Upper lobe of right lung (tissue), 1 donor: ENCODE results near the gene FAM240A. TPM values are rescaled to one million over a fixed set of nuclear protein-coding genes. Genes with fewer than 3 reads are reported as not detected.

Source experiments
- ATAC-seq: fragments of 200-7000 bp; cut with Tn5 transposase; one replicate; pipeline ENCODE4 v1.9.1; 2020; ENCODE audit warnings: mild to moderate bottlenecking, moderate library complexity
- DNase-seq: peaks from one replicate; pipeline ENCODE4 v3.0.0-alpha.2; 2020
- H3K27ac ChIP-seq: fragments of 200-600 bp; one replicate; pipeline ENCODE4 v1.8.0; 2022
- H3K27me3 ChIP-seq: fragments of 200-600 bp; one replicate; pipeline ENCODE4 v1.8.0; 2022; ENCODE audit warnings: mild to moderate bottlenecking
- H3K36me3 ChIP-seq: fragments of 200-600 bp; one replicate; pipeline ENCODE4 v1.8.0; 2022
- H3K4me1 ChIP-seq: fragments of 200-600 bp; one replicate; pipeline ENCODE4 v1.8.0; 2022
- H3K4me3 ChIP-seq: fragments of 200-600 bp; one replicate; pipeline ENCODE4 v1.8.0; 2022; ENCODE audit warnings: mild to moderate bottlenecking
- H3K9me3 ChIP-seq: fragments of 200-600 bp; one replicate; pipeline ENCODE4 v1.8.0; 2022
- CTCF ChIP-seq: fragments of 200-600 bp; IDR thresholded peaks from one replicate; pipeline ENCODE4 v1.8.0; 2022; ENCODE audit warnings: antibody characterized with exemption
- intact Hi-C: fragments of 100-400 bp; cut with DNase I; formaldehyde crosslinking; loops from one replicate; pipeline ENCODE4 v1.11.0; 2022
- total RNA-seq: library from RNA; stranded (reverse); fragmentation: NEBNext Ultra II Directional; extraction: Animal tissue kit (Norgen Biotek cat#: 25700); gene quantifications from one replicate; pipeline ENCODE4 v1.2.1, GENCODE V29; 2021
- donor health status: DM: no; HTN: yes; CAD: no; lungs with severe emphysema.

Gene FAM240A
- total RNA-seq, 1 donor from 2014 or later: not detected

GRCh38 chr3:46624975-46625490 is 12.7 kb downstream of the FAM240A start:
- H3K36me3 ChIP-seq: no peaks in the 10 kb centered on the region
- H3K4me1 ChIP-seq: peaks cover 8% of the 10 kb centered on the region
- no peak for DNase-seq
- H3K27ac ChIP-seq: no peak overlapping the region
- intact Hi-C loops: loop anchor here (10.0 kb wide), 1 partner anchor 130 kb away; the partner anchor contains the start of gene RTP3
- H3K4me3 ChIP-seq: no peak overlapping the region
- no peak for ATAC-seq
- H3K27me3 ChIP-seq: no peaks in the 10 kb centered on the region
- TF ChIP-seq CTCF: no peak
- no peaks in the 10 kb centered on the region for H3K9me3 ChIP-seq

GRCh38 chr3:46626039-46626438 is 13.7 kb downstream of the FAM240A start:
- no peak for DNase-seq
- intact Hi-C loops: loop anchor here (10.0 kb wide), 1 partner anchor 131 kb away; the partner anchor contains the start of gene RTP3
- no peak overlapping the region for H3K4me3 ChIP-seq
- H3K4me1 ChIP-seq: peaks cover 13% of the 10 kb centered on the region
- no peaks in the 10 kb centered on the region for H3K27me3 ChIP-seq
- ATAC-seq: no peak
- H3K9me3 ChIP-seq: no peaks in the 10 kb centered on the region
- H3K27ac ChIP-seq: no peak overlapping the region
- no peaks in the 10 kb centered on the region for H3K36me3 ChIP-seq
- no peak for TF ChIP-seq CTCF

GRCh38 chr3:46627078-46627477 is 14.8 kb downstream of the FAM240A start:
- Histone ChIP-seq H3K27ac (no peak overlapping the region), H3K9me3 (no peaks in the 10 kb centered on the region), H3K36me3 (no peaks in the 10 kb centered on the region), H3K27me3 (no peaks in the 10 kb centered on the region), H3K4me1 (peaks cover 13% of the 10 kb centered on the region), H3K4me3 (no peak overlapping the region)
- no peak for TF ChIP-seq CTCF
- ATAC-seq: no peak
- intact Hi-C loops: loop anchor here (10.0 kb wide), 1 partner anchor 132 kb away; the partner anchor contains the start of gene RTP3
- DNase-seq: no peak

- DNase-seq (no peak), ATAC-seq (no peak)
- Histone ChIP-seq H3K9me3 (no peaks in the 10 kb centered on the region), H3K27me3 (no peaks in the 10 kb centered on the region), H3K4me3 (no peak overlapping the region), H3K4me1 (peaks cover 13% of the 10 kb centered on the region), H3K36me3 (no peaks in the 10 kb centered on the region), H3K27ac (peak overlapping the region; percentile 69)
- TF ChIP-seq CTCF: no peak
- intact Hi-C loops: loop anchor here (10.0 kb wide), 1 partner anchor 134 kb away; the partner anchor contains the start of gene RTP3
Measured at GRCh38 chr3:46628901-46629369, 16.6 kb downstream of the FAM240A start.

- ATAC-seq: peak; percentile 98
- no peaks in the 10 kb centered on the region for H3K27me3 ChIP-seq
- no peaks in the 10 kb centered on the region for H3K9me3 ChIP-seq
- peaks cover 13% of the 10 kb centered on the region for H3K4me1 ChIP-seq
- DNase-seq: peak; percentile 90
- peak; percentile 97 for TF ChIP-seq CTCF
- no peaks in the 10 kb centered on the region for H3K36me3 ChIP-seq
- H3K4me3 ChIP-seq: peak overlapping the region; percentile 30
- H3K27ac ChIP-seq: peak overlapping the region; percentile 69
- intact Hi-C loops: loop anchor here (10.0 kb wide), 1 partner anchor 135 kb away; the partner anchor contains the start of gene RTP3
Measured at GRCh38 chr3:46629551-46630517, 17.5 kb downstream of the FAM240A start.
